GM18951 (cell line): ENCODE results near the gene SLC18A3.

Source experiments
- POLR2A ChIP-seq: IDR thresholded peaks from 4 replicates; pipeline ENCODE4 v1.6.1; 2011; ENCODE audit warnings: mild to moderate bottlenecking; ENCODE audit not compliant: insufficient read length, insufficient read depth; ENCODE audit errors: extremely low read depth
- in situ Hi-C: fragments of 300-500 bp; cut with MboI; formaldehyde crosslinking; loops from one replicate; pipeline ENCODE4 v1.12.0; 2022; ENCODE audit warnings: low sequenced_read_pairs, mixed read lengths, inconsistent platforms; ENCODE audit not compliant: unreplicated experiment

The SLC18A3 gene

GRCh38 chr10:49628599-49628998 is 18.5 kb downstream of the SLC18A3 start:
- TF ChIP-seq POLR2A = no peak
- in situ Hi-C loops = no loop called here

GRCh38 chr10:49629431-49629881 is 19.3 kb downstream of the SLC18A3 start:
- in situ Hi-C loops = no loop called here
- TF ChIP-seq POLR2A = no peak

GRCh38 chr10:49631975-49632374 is 21.9 kb downstream of the SLC18A3 start:
- in situ Hi-C loops = no loop called here
- no peak for TF ChIP-seq POLR2A

- in situ Hi-C loops = no loop called here
- TF ChIP-seq POLR2A = no peak
Observed at GRCh38 chr10:49632406-49633317, 22.6 kb downstream of the SLC18A3 start.

- TF ChIP-seq POLR2A = no peak
- in situ Hi-C loops = no loop called here
Observed at GRCh38 chr10:49633327-49634068, 23.4 kb downstream of the SLC18A3 start.

- TF ChIP-seq POLR2A = no peak
Observed at GRCh38 chr10:49634069-49634660, 24.1 kb downstream of the SLC18A3 start.

GRCh38 chr10:49642311-49642710 is 32.2 kb downstream of the SLC18A3 start:
- in situ Hi-C loops = no loop called here

More at GRCh38 chr10:49634069-49634660, 24.1 kb downstream of the SLC18A3 start:
- in situ Hi-C loops = no loop called here

GRCh38 chr10:49643241-49644034 is 33.3 kb downstream of the SLC18A3 start:
- TF ChIP-seq POLR2A = no peak
- in situ Hi-C loops = no loop called here

More at GRCh38 chr10:49642311-49642710, 32.2 kb downstream of the SLC18A3 start:
- no peak for TF ChIP-seq POLR2A

DNA sequence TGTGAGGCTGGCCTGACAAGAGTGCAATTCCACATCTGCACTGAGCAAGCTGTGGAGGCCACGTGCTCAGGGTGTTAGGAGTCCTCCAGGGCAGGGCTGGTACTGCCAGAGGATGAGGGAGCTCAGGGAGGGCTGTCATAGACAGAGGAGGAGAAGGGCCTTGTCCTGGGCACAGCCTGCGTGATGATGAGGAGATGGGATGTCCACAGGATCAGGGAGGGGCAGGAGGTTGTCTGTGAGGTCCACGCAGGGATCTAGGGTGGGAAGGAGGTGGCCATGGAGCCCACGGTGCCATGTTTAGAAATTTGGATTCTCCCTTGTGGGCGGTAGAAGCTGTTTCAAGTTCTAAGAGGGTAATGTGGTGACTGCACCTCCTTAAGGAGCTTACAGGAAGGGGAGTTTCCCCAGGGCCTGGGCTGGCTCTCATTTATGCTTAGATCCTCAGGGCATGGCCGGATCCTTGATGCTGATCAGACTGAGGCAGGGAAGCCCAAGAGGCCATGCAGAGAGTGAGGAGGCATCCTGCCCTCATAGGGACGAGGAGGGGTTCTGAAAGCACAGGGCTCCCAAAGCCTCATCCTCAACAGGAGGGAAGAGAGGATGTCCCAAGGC is 34.0 kb downstream of the SLC18A3 start:
- in situ Hi-C loops = no loop called here

DNA sequence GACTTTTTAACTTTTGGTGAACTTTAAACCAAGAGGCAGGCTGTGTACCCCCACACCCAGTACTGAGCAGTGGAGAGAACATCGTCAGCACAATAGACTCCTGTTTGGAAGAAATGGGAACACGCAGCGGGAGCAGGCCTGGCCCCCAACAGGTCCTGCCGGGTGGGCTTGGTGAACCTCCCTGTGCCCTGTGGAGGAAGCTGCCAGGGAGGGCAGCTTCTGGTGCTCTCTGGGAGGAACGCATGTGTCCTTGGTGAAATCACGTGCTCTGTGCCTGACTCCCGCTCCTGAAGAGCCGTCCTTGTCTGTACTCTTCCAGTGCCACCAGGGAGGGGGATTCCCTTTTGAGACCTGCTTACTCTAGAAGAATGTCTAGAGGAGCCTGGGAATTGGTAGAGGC is 35.3 kb downstream of the SLC18A3 start:
- in situ Hi-C loops = no loop called here
- TF ChIP-seq POLR2A = no peak

More for the DNA sequence above, 34.0 kb downstream of the SLC18A3 start:
- no peak for TF ChIP-seq POLR2A

- in situ Hi-C loops = no loop called here
- no peak for TF ChIP-seq POLR2A
Observed at GRCh38 chr10:49645871-49646870, 36.1 kb downstream of the SLC18A3 start.
